GM18520 (cell line): ENCODE measurements around the gene CHD6.

Source experiments
- ATAC-seq: cut with Tn5 transposase; IDR thresholded peaks from one replicate; pipeline ENCODE4 v1.9.1; 2021; ENCODE audit not compliant: unreplicated experiment

The CHD6 gene

GRCh38 chr20:41617902-41618806, at the start of gene CHD6:
TSS of gene CHD6 (minus strand) at chr20:41618377. CDS start at chr20:41551337, 67,040 bp downstream.
- peak; percentile 99 for ATAC-seq

GRCh38 chr20:41664584-41664983, 46.4 kb upstream of the CHD6 start:
- no peak for ATAC-seq

GRCh38 chr20:41657655-41658054, 39.5 kb upstream of the CHD6 start:
- ATAC-seq, result no peak

- ATAC-seq, result no peak
These were observed 37.9 kb upstream of the CHD6 start for GRCh38 chr20:41655962-41656618.

GRCh38 chr20:41654884-41655283, 36.7 kb upstream of the CHD6 start:
- ATAC-seq, result no peak

- ATAC-seq, result no peak
These were observed 36.1 kb upstream of the CHD6 start for GRCh38 chr20:41654292-41654691.

- no peak for ATAC-seq
These were observed 32.2 kb upstream of the CHD6 start for GRCh38 chr20:41650231-41650948.

GRCh38 chr20:41649489-41649888, 31.3 kb upstream of the CHD6 start:
- no peak for ATAC-seq

GRCh38 chr20:41645372-41645771, 27.2 kb upstream of the CHD6 start:
- ATAC-seq, result no peak

GRCh38 chr20:41643504-41643938, 25.3 kb upstream of the CHD6 start:
- no peak for ATAC-seq

GRCh38 chr20:41639630-41640029, 21.5 kb upstream of the CHD6 start:
- ATAC-seq, result no peak

- ATAC-seq, result no peak
These were observed 20.3 kb upstream of the CHD6 start for GRCh38 chr20:41638456-41638855.

GRCh38 chr20:41635158-41635557, 17.0 kb upstream of the CHD6 start:
- ATAC-seq, result no peak

GRCh38 chr20:41632896-41633295, 14.7 kb upstream of the CHD6 start:
- no peak for ATAC-seq

GRCh38 chr20:41631826-41632225, 13.6 kb upstream of the CHD6 start:
- no peak for ATAC-seq

- ATAC-seq, result no peak
These were observed 12.7 kb upstream of the CHD6 start for GRCh38 chr20:41630846-41631245.

GRCh38 chr20:41627611-41628244, 9.6 kb upstream of the CHD6 start:
- no peak for ATAC-seq

- ATAC-seq, result no peak
These were observed 8.9 kb upstream of the CHD6 start for GRCh38 chr20:41627001-41627495.

- ATAC-seq, result no peak
These were observed 5.6 kb upstream of the CHD6 start for GRCh38 chr20:41623625-41624375.

- ATAC-seq, result no peak
These were observed 4.4 kb upstream of the CHD6 start for GRCh38 chr20:41622584-41622983.
